ENCODE measurements around the gene SYTL5. TPM values are rescaled to one million over a fixed set of nuclear protein-coding genes. Genes with fewer than 3 reads are reported as not detected.

Gene SYTL5
- polyA plus RNA-seq, 1 donor (not counting 4 experiments of a cell fraction or from before 2014, with no cell fraction given) = 0.09 TPM

GRCh38 chrX:38175139-38175538, 168.8 kb downstream of the SYTL5 start:
- Histone ChIP-seq H2AFZ (ENCODE audit: control insufficient read depth, low read length) (no peak overlapping the region), H3K4me3 (ENCODE audit: control insufficient read depth in 2 of 3, extremely low read depth in 1 of 3, insufficient read depth in 2 of 3, low read depth in 1 of 3, low read length in 3 of 3) (no peak overlapping the region), H3K27ac (ENCODE audit: control insufficient read depth, insufficient read depth, low read length) (no peak overlapping the region), H3K79me2 (ENCODE audit: control insufficient read depth, insufficient read depth, low read length) (no peaks in the 10 kb centered on the region), H3K9me3 (ENCODE audit: control insufficient read depth, low read depth, low read length) (no peaks in the 10 kb centered on the region), H3K4me1 (ENCODE audit: control insufficient read depth, extremely low read depth, insufficient read depth, low read length) (no peaks in the 10 kb centered on the region), H3K9ac (ENCODE audit: control insufficient read depth, extremely low read depth, insufficient read depth, low read length) (no peak overlapping the region), H3K9me1 (ENCODE audit: control insufficient read depth, extremely low read depth, insufficient read depth, low read length) (no peaks in the 10 kb centered on the region), H3K4me2 (ENCODE audit: control insufficient read depth, extremely low read depth, insufficient read depth, low read depth, low read length) (no peak overlapping the region), H4K20me1 (ENCODE audit: control insufficient read depth, extremely low read depth, insufficient read depth, low read length) (no peaks in the 10 kb centered on the region), H3K27me3 (ENCODE audit: control insufficient read depth, extremely low read depth, insufficient read depth, low read length) (no peaks in the 10 kb centered on the region), H3K36me3 (ENCODE audit: control insufficient read depth in 2 of 2, extremely low read depth in 1 of 2, insufficient read depth in 2 of 2, low read length in 2 of 2) (peaks cover 0 to 1% of the 10 kb centered on the region in 2 experiments)
- peak; percentile 64 to 88 (median 71) for TF ChIP-seq CTCF (optimal IDR thresholded peaks at IDR 0.05 in 1 of 3, IDR thresholded peaks at IDR 0.05 in 1 of 3, conservative IDR thresholded peaks at IDR 0.05 in 1 of 3; ENCODE audit: extremely low read depth in 1 of 3, insufficient read depth in 2 of 3, low read length in 3 of 3)
- TF ChIP-seq EZH2 (IDR thresholded peaks at IDR 0.05; ENCODE audit: low read length) = no peak
- no peak for FAIRE-seq
- dilution Hi-C loops (cut with MboI; ENCODE audit: extremely low pct_ligation_motif_present, low sequenced_read_pairs) = no loop called here
- DNase-seq (ENCODE audit: low read depth, low spot score) = peak; percentile 1

GRCh38 chrX:38178396-38178795, 172.0 kb downstream of the SYTL5 start:
- no peak for FAIRE-seq
- H3K9ac ChIP-seq (ENCODE audit: control insufficient read depth, extremely low read depth, insufficient read depth, low read length) = no peak overlapping the region
- H3K79me2 ChIP-seq (ENCODE audit: control insufficient read depth, insufficient read depth, low read length) = peaks cover 2% of the 10 kb centered on the region
- H3K4me3 ChIP-seq (ENCODE audit: control insufficient read depth in 2 of 3, extremely low read depth in 1 of 3, insufficient read depth in 2 of 3, low read depth in 1 of 3, low read length in 3 of 3) = no peak overlapping the region
- no peak overlapping the region for H2AFZ ChIP-seq (ENCODE audit: control insufficient read depth, low read length)
- no peaks in the 10 kb centered on the region for H3K36me3 ChIP-seq (ENCODE audit: control insufficient read depth in 2 of 2, extremely low read depth in 1 of 2, insufficient read depth in 2 of 2, low read length in 2 of 2)
- no peaks in the 10 kb centered on the region for H3K4me1 ChIP-seq (ENCODE audit: control insufficient read depth, extremely low read depth, insufficient read depth, low read length)
- TF ChIP-seq CTCF (optimal IDR thresholded peaks at IDR 0.05 in 1 of 3, IDR thresholded peaks at IDR 0.05 in 1 of 3, conservative IDR thresholded peaks at IDR 0.05 in 1 of 3; ENCODE audit: extremely low read depth in 1 of 3, insufficient read depth in 2 of 3, low read length in 3 of 3) (no peak), EZH2 (IDR thresholded peaks at IDR 0.05; ENCODE audit: low read length) (no peak)
- no peaks in the 10 kb centered on the region for H3K9me1 ChIP-seq (ENCODE audit: control insufficient read depth, extremely low read depth, insufficient read depth, low read length)
- H4K20me1 ChIP-seq (ENCODE audit: control insufficient read depth, extremely low read depth, insufficient read depth, low read length) = no peaks in the 10 kb centered on the region
- H3K9me3 ChIP-seq (ENCODE audit: control insufficient read depth, low read depth, low read length) = no peaks in the 10 kb centered on the region
- no peak overlapping the region for H3K27ac ChIP-seq (ENCODE audit: control insufficient read depth, insufficient read depth, low read length)
- DNase-seq (ENCODE audit: low read depth, low spot score) = no peak
- no peak overlapping the region for H3K4me2 ChIP-seq (ENCODE audit: control insufficient read depth, extremely low read depth, insufficient read depth, low read depth, low read length)
- H3K27me3 ChIP-seq (ENCODE audit: control insufficient read depth, extremely low read depth, insufficient read depth, low read length) = no peaks in the 10 kb centered on the region
- dilution Hi-C loops (cut with MboI; ENCODE audit: extremely low pct_ligation_motif_present, low sequenced_read_pairs) = no loop called here

Small RNA genes lying within 50 kb of the gene (small RNA-seq; reads per million reads assigned to genes)
- 0 reads per million in 3 experiments for gene MIR548AJ2 (ENCODE audit: insufficient read length in 3 of 3, low read depth in 3 of 3, low replicate concordance in 1 of 3)

Other genes starting within 250 kb of the SYTL5 start
- 0.03 TPM in 2 of 3 replicates, not detected in the other for gene CYBB, start 226.5 kb upstream of the SYTL5 start, polyA plus RNA-seq
- 25.9 to 37.3 TPM (median 30.4 TPM) in 3 replicates for gene DYNLT3, start 159.0 kb upstream of the SYTL5 start, polyA plus RNA-seq
- 31.9 to 166 TPM (median 53.8 TPM) in 3 replicates for gene SRPX, start 214.3 kb downstream of the SYTL5 start, polyA plus RNA-seq